ENCODE data around the gene PDXDC1. TPM values are rescaled to one million over a fixed set of nuclear protein-coding genes. Genes with fewer than 3 reads are reported as not detected.
"Not testable (repeated sequence)": the region's sequence is repeated elsewhere in the genome, so short reads cannot be mapped to it uniquely, and the experiment has no call there.

The PDXDC1 gene
- total RNA-seq, 2 donors from 2014 or later, result 58.4 to 78.8 TPM

DNA sequence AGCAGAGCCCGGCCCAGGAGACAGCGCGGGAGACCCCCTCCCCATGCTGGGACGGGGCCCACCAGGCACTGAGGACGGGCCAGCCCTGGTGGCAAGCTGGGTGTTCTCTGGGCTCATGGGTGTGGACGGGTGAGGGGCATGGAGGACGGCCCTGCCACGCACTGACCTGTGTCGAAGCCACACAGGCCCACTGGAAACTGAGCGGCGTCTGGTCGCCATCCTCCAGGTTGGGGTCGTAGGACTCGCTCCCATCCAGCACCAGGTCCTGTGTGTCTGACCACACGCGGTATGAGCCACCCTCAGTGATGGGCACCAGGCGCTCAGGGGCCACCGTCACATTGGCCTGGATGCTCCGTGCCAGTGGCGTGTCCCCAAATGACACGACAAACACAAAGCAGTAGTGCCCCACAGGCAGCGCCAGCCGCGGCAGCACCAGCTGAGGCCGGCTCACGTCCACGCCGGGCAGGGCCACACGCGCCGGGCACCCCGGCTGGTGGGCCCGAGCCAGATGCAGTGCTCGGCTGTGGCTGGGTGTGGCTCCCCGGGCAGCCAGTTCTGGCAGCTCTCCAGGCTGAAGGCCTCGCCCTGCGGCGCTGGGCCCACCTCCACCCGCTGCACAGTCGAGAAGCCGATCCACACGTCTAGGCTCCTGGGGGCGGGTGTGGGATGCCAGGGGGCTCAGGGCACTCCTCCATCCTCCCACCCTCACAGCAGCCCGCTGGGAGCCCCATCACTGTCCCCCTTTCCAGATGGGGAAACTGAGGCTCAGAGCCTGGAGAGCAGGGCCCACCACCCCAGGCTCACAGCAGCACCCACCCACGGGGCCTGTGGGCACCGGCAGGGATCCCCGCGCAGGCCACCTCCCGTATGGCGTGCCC, 160.9 kb downstream of the PDXDC1 start:
- not testable (repeated sequence) for H3K27me3 Mint-ChIP-seq; H3K36me3 Mint-ChIP-seq (ENCODE audit: low read depth); H3K4me1 Mint-ChIP-seq; ATAC-seq; H3K9me3 ChIP-seq (ENCODE audit: control insufficient read depth, low read length, poor library complexity, severe bottlenecking); H3K4me3 Mint-ChIP-seq; DNase-seq; H3K27ac Mint-ChIP-seq

GRCh38 chr16:15137514-15137913, 162.7 kb downstream of the PDXDC1 start:
- ATAC-seq; H3K4me1 Mint-ChIP-seq; H3K27ac Mint-ChIP-seq; H3K4me3 Mint-ChIP-seq; H3K9me3 ChIP-seq (ENCODE audit: control insufficient read depth, low read length, poor library complexity, severe bottlenecking); H3K27me3 Mint-ChIP-seq; H3K36me3 Mint-ChIP-seq (ENCODE audit: low read depth); DNase-seq: not testable (repeated sequence)

GRCh38 chr16:15140444-15141365, 165.9 kb downstream of the PDXDC1 start:
- H3K36me3 Mint-ChIP-seq (ENCODE audit: low read depth); H3K9me3 ChIP-seq (ENCODE audit: control insufficient read depth, low read length, poor library complexity, severe bottlenecking); H3K4me1 Mint-ChIP-seq; ATAC-seq; H3K4me3 Mint-ChIP-seq; DNase-seq; H3K27me3 Mint-ChIP-seq; H3K27ac Mint-ChIP-seq: not testable (repeated sequence)

DNA sequence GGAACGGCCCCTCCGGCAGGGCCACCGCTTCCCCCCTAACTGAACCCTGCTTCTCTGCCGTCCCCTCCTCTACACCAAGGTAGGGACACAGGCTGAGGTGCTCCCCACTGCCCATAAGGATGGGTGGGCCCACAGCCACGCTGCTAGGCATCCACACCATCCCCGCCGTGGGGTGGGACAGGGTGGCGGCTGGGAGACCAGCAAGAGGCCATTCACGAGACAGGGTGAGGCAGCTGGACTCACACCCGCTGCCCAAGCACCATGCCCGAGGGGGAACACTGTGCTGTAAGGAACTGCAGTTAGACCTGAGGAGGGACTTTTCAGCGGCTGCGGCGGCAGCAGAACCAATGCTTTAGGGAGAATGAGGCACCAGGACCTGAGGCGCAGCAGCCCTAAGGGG, 166.8 kb downstream of the PDXDC1 start:
- no peaks in the 10 kb centered on the region for H3K9me3 ChIP-seq (ENCODE audit: control insufficient read depth, low read length, poor library complexity, severe bottlenecking)
- Mint-ChIP-seq H3K36me3 (ENCODE audit: low read depth) (no peaks in the 10 kb centered on the region), H3K4me1 (peaks cover 10% of the 10 kb centered on the region), H3K4me3 (no peak overlapping the region), H3K27ac (no peak overlapping the region), H3K27me3 (no peaks in the 10 kb centered on the region)
- ATAC-seq, result no peak
- DNase-seq, result no peak

- not testable (repeated sequence) for H3K27me3 Mint-ChIP-seq; H3K36me3 Mint-ChIP-seq (ENCODE audit: low read depth); ATAC-seq; DNase-seq; H3K4me3 Mint-ChIP-seq; H3K27ac Mint-ChIP-seq; H3K9me3 ChIP-seq (ENCODE audit: control insufficient read depth, low read length, poor library complexity, severe bottlenecking)
- peaks cover 10% of the 10 kb centered on the region for H3K4me1 Mint-ChIP-seq
Measured at GRCh38 chr16:15142107-15142890, 167.5 kb downstream of the PDXDC1 start.

- ATAC-seq, DNase-seq: not testable (repeated sequence)
Measured at GRCh38 chr16:15142891-15143600, 168.2 kb downstream of the PDXDC1 start.

DNA sequence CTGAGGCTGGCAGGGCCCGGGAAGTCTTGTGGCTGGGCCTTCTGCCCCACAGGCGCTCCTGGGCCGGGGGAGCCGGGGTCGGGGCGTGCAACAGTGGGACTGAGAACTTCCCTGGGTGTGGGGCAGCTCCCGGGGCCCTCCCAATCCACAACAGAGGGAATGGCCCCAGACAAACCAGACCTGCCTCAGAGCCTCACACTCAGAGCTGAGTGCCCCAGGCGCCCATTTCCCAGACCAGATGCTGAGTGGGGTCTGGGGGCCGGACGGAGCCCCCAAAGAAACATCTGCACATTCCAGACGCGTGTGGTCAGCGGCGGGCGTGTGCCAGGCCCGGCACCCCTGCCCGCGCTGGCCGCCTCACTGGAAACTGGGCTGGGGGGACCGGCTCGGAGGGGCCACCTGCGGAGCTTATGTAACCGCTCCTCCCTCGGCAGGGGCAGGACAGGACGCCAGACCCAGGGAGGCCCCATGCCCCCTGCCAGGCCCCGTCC, 168.8 kb downstream of the PDXDC1 start:
- not testable (repeated sequence) for H3K36me3 Mint-ChIP-seq (ENCODE audit: low read depth); H3K9me3 ChIP-seq (ENCODE audit: control insufficient read depth, low read length, poor library complexity, severe bottlenecking); DNase-seq; H3K4me3 Mint-ChIP-seq; H3K27me3 Mint-ChIP-seq; ATAC-seq; H3K27ac Mint-ChIP-seq
- peaks cover 10% of the 10 kb centered on the region for H3K4me1 Mint-ChIP-seq

More at GRCh38 chr16:15142891-15143600, 168.2 kb downstream of the PDXDC1 start:
- peaks cover 10% of the 10 kb centered on the region for H3K4me1 Mint-ChIP-seq
- H3K36me3 Mint-ChIP-seq (ENCODE audit: low read depth); H3K27me3 Mint-ChIP-seq; H3K4me3 Mint-ChIP-seq; H3K9me3 ChIP-seq (ENCODE audit: control insufficient read depth, low read length, poor library complexity, severe bottlenecking); H3K27ac Mint-ChIP-seq: not testable (repeated sequence)

GRCh38 chr16:15144092-15144631, 169.3 kb downstream of the PDXDC1 start:
- H3K4me1 Mint-ChIP-seq, result peaks cover 10% of the 10 kb centered on the region
- H3K27me3 Mint-ChIP-seq; H3K36me3 Mint-ChIP-seq (ENCODE audit: low read depth); H3K27ac Mint-ChIP-seq; H3K4me3 Mint-ChIP-seq; ATAC-seq; H3K9me3 ChIP-seq (ENCODE audit: control insufficient read depth, low read length, poor library complexity, severe bottlenecking); DNase-seq: not testable (repeated sequence)

- peaks cover 10% of the 10 kb centered on the region for H3K4me1 Mint-ChIP-seq
- not testable (repeated sequence) for H3K36me3 Mint-ChIP-seq (ENCODE audit: low read depth); DNase-seq; H3K27me3 Mint-ChIP-seq; ATAC-seq; H3K9me3 ChIP-seq (ENCODE audit: control insufficient read depth, low read length, poor library complexity, severe bottlenecking); H3K4me3 Mint-ChIP-seq; H3K27ac Mint-ChIP-seq
Measured at GRCh38 chr16:15144781-15145417, 170.1 kb downstream of the PDXDC1 start.

- not testable (repeated sequence) for H3K27ac Mint-ChIP-seq; H3K36me3 Mint-ChIP-seq (ENCODE audit: low read depth); DNase-seq; ATAC-seq; H3K4me3 Mint-ChIP-seq; H3K9me3 ChIP-seq (ENCODE audit: control insufficient read depth, low read length, poor library complexity, severe bottlenecking); H3K4me1 Mint-ChIP-seq; H3K27me3 Mint-ChIP-seq
Measured at GRCh38 chr16:15145418-15146263, 170.8 kb downstream of the PDXDC1 start.

DNA sequence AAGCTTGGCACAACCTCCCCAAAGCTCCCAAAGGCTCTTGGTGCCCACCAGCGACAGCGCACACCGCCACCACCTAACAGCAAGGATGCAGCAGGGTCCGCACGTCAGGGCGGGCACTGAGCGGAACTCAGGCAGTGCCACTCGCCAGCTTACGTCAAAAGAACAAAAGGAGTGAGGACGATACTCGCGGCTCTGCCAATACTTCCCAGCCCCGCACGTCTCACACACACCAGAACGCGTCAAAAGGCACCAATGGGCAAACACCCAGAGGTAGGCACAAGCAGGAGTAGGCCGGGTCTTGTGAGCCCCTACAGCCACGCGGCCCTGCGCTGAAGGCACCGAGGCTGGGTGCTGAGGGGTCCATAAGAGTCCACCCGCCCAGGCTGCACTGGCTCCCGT, 171.4 kb downstream of the PDXDC1 start:
- not testable (repeated sequence) for H3K4me1 Mint-ChIP-seq; H3K4me3 Mint-ChIP-seq; H3K27ac Mint-ChIP-seq; ATAC-seq; H3K36me3 Mint-ChIP-seq (ENCODE audit: low read depth); H3K9me3 ChIP-seq (ENCODE audit: control insufficient read depth, low read length, poor library complexity, severe bottlenecking); H3K27me3 Mint-ChIP-seq; DNase-seq
